ENCODE results near the gene RAB7A. TPM values are rescaled to one million over a fixed set of nuclear protein-coding genes. Genes with fewer than 3 reads are reported as not detected.

The RAB7A gene
- total and polyA plus RNA-seq, 2 donors (not counting 1 experiment from before 2014, with no cell fraction given), result 62.7 to 138 TPM

DNA sequence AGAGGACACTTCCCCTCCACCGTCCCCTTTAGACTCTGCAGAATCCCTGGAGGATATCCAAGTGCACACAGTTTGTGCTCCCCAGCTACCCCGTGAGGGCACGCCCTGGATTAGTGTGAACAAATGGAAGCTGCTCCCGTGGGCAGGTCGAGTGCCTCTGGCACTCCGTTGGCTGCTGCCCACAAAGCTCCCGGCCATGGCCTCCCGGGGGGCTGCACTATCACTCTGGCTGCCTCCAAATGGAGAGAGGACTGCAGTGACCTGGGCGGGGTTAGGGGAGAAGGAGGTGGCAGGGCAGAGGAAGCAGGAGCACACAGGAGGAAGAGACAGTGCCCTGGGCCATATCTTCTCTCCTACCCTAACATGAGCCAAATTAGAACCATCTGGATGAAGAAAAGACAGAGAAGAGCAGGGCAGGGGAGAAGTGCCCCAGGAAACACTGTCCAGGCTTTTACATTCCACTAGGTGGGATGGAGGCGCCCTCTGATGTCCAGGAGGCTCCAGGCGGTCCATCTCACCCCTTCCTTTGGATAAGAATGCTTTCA, 124.0 kb downstream of the RAB7A start:
- DNase-seq (no peak), ATAC-seq (ENCODE audit: low read depth) (no peak)
- Histone ChIP-seq H3K9me3 (ENCODE audit: control extremely low read depth in 1 of 3, control insufficient read depth in 2 of 3, insufficient read depth in 1 of 3, low read length in 2 of 3) (peaks cover 0 to 19% (median 18%) of the 10 kb centered on the region in 3 donors), H3K9ac (ENCODE audit: low read length) (no peak overlapping the region), H2AFZ (ENCODE audit: insufficient read depth, low read depth, low read length, poor library complexity, severe bottlenecking) (no peak overlapping the region), H3K4me2 (replicated peaks; ENCODE audit: low read depth, low read length, poor library complexity, severe bottlenecking) (no peak overlapping the region), H4K20me1 (ENCODE audit: control insufficient read depth, insufficient read depth, low read length, poor library complexity, severe bottlenecking) (no peaks in the 10 kb centered on the region), H3K4me3 (ENCODE audit: control extremely low read depth in 1 of 5, extremely low read depth in 1 of 5, insufficient read depth in 1 of 5, low read depth in 2 of 5, low read length in 4 of 5) (no peak overlapping the region), H3K79me2 (ENCODE audit: control insufficient read depth, insufficient read depth, low read length) (no peaks in the 10 kb centered on the region), H3K27ac (ENCODE audit: low read length in 2 of 2) (no peak overlapping the region), H3K36me3 (replicated peaks in 1 of 2; ENCODE audit: control extremely low read depth in 1 of 2, control insufficient read depth in 1 of 2, extremely low read depth in 1 of 2, insufficient read depth in 2 of 2, low read length in 1 of 2) (no peaks in the 10 kb centered on the region), H3K27me3 (replicated peaks in 1 of 4; ENCODE audit: control extremely low read depth in 1 of 4, control insufficient read depth in 3 of 4, insufficient read depth in 4 of 4, low read length in 3 of 4) (no peaks in the 10 kb centered on the region), H3K4me1 (ENCODE audit: control insufficient read depth in 2 of 2, insufficient read depth in 2 of 2, low read length in 2 of 2) (peaks cover 11 to 22% of the 10 kb centered on the region in 2 donors)
- no peaks in the 10 kb centered on the region for H3K27me3 Mint-ChIP-seq
- H3K4me1 Mint-ChIP-seq, result peaks cover 9% of the 10 kb centered on the region
- intact Hi-C loops (cut with micrococcal nuclease), result loop anchor here (5.0 kb wide), 1 partner anchor 53 kb away; no protein-coding TSS in a partner anchor
- TF ChIP-seq, protein P1, sequence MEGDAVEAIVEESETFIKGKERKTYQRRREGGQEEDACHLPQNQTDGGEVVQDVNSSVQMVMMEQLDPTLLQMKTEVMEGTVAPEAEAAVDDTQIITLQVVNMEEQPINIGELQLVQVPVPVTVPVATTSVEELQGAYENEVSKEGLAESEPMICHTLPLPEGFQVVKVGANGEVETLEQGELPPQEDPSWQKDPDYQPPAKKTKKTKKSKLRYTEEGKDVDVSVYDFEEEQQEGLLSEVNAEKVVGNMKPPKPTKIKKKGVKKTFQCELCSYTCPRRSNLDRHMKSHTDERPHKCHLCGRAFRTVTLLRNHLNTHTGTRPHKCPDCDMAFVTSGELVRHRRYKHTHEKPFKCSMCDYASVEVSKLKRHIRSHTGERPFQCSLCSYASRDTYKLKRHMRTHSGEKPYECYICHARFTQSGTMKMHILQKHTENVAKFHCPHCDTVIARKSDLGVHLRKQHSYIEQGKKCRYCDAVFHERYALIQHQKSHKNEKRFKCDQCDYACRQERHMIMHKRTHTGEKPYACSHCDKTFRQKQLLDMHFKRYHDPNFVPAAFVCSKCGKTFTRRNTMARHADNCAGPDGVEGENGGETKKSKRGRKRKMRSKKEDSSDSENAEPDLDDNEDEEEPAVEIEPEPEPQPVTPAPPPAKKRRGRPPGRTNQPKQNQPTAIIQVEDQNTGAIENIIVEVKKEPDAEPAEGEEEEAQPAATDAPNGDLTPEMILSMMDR (IDR thresholded peaks at IDR 0.05), result no peak
- no peak for TF ChIP-seq EZH2 (IDR thresholded peaks at IDR 0.05; ENCODE audit: borderline replicate concordance, insufficient read depth, low read depth, low read length, poor library complexity, severe bottlenecking)
- POLR2A ChIA-PET, result no interaction called here
- H3K9me3 Mint-ChIP-seq (ENCODE audit: insufficient read depth), result peaks cover 3% of the 10 kb centered on the region
- no peak overlapping the region for H3K27ac Mint-ChIP-seq
- CTCF ChIA-PET, result no interaction called here
- H3K4me3 Mint-ChIP-seq, result no peak overlapping the region
- 82% methylated on average over 9 of the region's 11 CpGs for WGBS (ENCODE audit: insufficient coverage)

DNA sequence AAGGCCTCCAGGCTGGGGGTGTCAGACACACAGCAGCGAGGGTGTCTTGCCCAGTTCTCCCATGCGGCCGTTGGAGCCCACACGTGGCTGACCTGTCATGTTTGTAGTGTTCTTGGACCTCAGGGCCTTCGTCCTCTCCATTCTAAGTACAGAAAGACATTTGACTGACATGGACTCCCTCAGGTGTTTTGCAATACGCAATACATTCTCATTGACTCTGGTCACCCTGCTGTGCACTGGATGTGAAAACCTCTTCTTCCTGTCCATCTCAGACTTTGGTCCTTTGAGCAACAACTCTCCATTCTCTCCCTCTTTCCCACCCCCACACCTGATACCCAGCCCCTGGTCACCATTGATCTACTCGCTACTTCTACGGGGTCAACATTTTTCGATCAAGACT, 124.6 kb downstream of the RAB7A start:
- Histone ChIP-seq H3K4me1 (ENCODE audit: control insufficient read depth in 2 of 2, insufficient read depth in 2 of 2, low read length in 2 of 2) (peaks cover 7 to 17% of the 10 kb centered on the region in 2 donors), H3K9ac (ENCODE audit: low read length) (no peak overlapping the region), H4K20me1 (ENCODE audit: control insufficient read depth, insufficient read depth, low read length, poor library complexity, severe bottlenecking) (no peaks in the 10 kb centered on the region), H3K9me3 (ENCODE audit: control extremely low read depth in 1 of 3, control insufficient read depth in 2 of 3, insufficient read depth in 1 of 3, low read length in 2 of 3) (peaks cover 0 to 22% (median 20%) of the 10 kb centered on the region in 3 donors), H3K79me2 (ENCODE audit: control insufficient read depth, insufficient read depth, low read length) (no peaks in the 10 kb centered on the region), H3K4me2 (replicated peaks; ENCODE audit: low read depth, low read length, poor library complexity, severe bottlenecking) (no peak overlapping the region), H3K27ac (ENCODE audit: low read length in 2 of 2) (no peak overlapping the region), H3K27me3 (replicated peaks in 1 of 4; ENCODE audit: control extremely low read depth in 1 of 4, control insufficient read depth in 3 of 4, insufficient read depth in 4 of 4, low read length in 3 of 4) (no peaks in the 10 kb centered on the region), H3K4me3 (ENCODE audit: control extremely low read depth in 1 of 5, extremely low read depth in 1 of 5, insufficient read depth in 1 of 5, low read depth in 2 of 5, low read length in 4 of 5) (no peak overlapping the region), H2AFZ (ENCODE audit: insufficient read depth, low read depth, low read length, poor library complexity, severe bottlenecking) (no peak overlapping the region), H3K36me3 (replicated peaks in 1 of 2; ENCODE audit: control extremely low read depth in 1 of 2, control insufficient read depth in 1 of 2, extremely low read depth in 1 of 2, insufficient read depth in 2 of 2, low read length in 1 of 2) (no peaks in the 10 kb centered on the region)
- ChIA-PET CTCF (no interaction called here), POLR2A (no interaction called here)
- H3K27me3 Mint-ChIP-seq, result no peaks in the 10 kb centered on the region
- no peak for DNase-seq
- intact Hi-C loops (cut with micrococcal nuclease), result no loop called here
- H3K27ac Mint-ChIP-seq, result no peak overlapping the region
- peaks cover 4% of the 10 kb centered on the region for H3K4me1 Mint-ChIP-seq
- ATAC-seq (ENCODE audit: low read depth), result no peak
- H3K9me3 Mint-ChIP-seq (ENCODE audit: insufficient read depth), result peaks cover 4% of the 10 kb centered on the region
- no peak overlapping the region for H3K4me3 Mint-ChIP-seq
- TF ChIP-seq, protein P1 (IDR thresholded peaks at IDR 0.05), result no peak
- TF ChIP-seq EZH2 (IDR thresholded peaks at IDR 0.05; ENCODE audit: borderline replicate concordance, insufficient read depth, low read depth, low read length, poor library complexity, severe bottlenecking), result no peak
- WGBS (ENCODE audit: insufficient coverage), result 92% methylated on average over 6 of the region's 9 CpGs

Measured in B cell (primary cell).